DND-41 (cell line): Measurements from ENCODE around the gene SIPA1L3.

Source experiments
- ATAC-seq: fragments of 200-7000 bp; cut with Tn5 transposase; 3 replicates; pipeline ENCODE4 v1.9.1; 2021; ENCODE audit warnings: low read depth; ENCODE audit not compliant: insufficient read depth
- DNase-seq: peaks from one replicate; pipeline ENCODE4 v3.0.0-alpha.2; 2020
- H2AFZ ChIP-seq: 2 replicates; pipeline ENCODE4 v1.6.0; 2012; ENCODE audit warnings: low read depth, low read length
- H3K27ac ChIP-seq: 2 replicates; pipeline ENCODE4 v1.5.1; 2012; ENCODE audit warnings: low read length, inconsistent platforms
- H3K27me3 ChIP-seq: fragments of 200-600 bp; sonication (generic); 2 replicates; pipeline ENCODE4 v1.6.0; 2012; ENCODE audit warnings: low read length, mild to moderate bottlenecking, inconsistent platforms; ENCODE audit not compliant: insufficient read depth, poor library complexity
- H3K36me3 ChIP-seq: 2 replicates; pipeline ENCODE4 v1.5.1; 2012; ENCODE audit warnings: low read length, inconsistent platforms; ENCODE audit not compliant: insufficient read depth
- H3K4me1 ChIP-seq: 2 replicates; pipeline ENCODE4 v1.5.1; 2012; ENCODE audit warnings: mild to moderate bottlenecking, low read length; ENCODE audit not compliant: insufficient read depth
- H3K4me2 ChIP-seq: 2 replicates; pipeline ENCODE4 v1.6.0; 2012; ENCODE audit warnings: mild to moderate bottlenecking, moderate library complexity, low read length, inconsistent platforms; ENCODE audit not compliant: insufficient read depth
- H3K4me3 ChIP-seq, 2 experiments: fragments of 200-600 bp in 1 of 2; shearing (Covaris generic) in 1 of 2; 2 replicates each; pipeline ENCODE4 v1.5.1; 2012 to 2016; ENCODE audit warnings: inconsistent platforms in 2 of 2, low read length in 2 of 2, mild to moderate bottlenecking in 2 of 2, low read depth in 1 of 2, moderate library complexity in 1 of 2
- H3K79me2 ChIP-seq: 2 replicates; pipeline ENCODE4 v1.6.0; 2012; ENCODE audit warnings: low read length, inconsistent platforms; ENCODE audit not compliant: insufficient read depth
- H3K9ac ChIP-seq: 2 replicates; pipeline ENCODE4 v1.6.0; 2012; ENCODE audit warnings: low read depth, mild to moderate bottlenecking, inconsistent platforms, low read length, moderate library complexity
- H3K9me3 ChIP-seq: 2 replicates; pipeline ENCODE4 v1.5.1; 2012; ENCODE audit warnings: low read length, moderate library complexity, mild to moderate bottlenecking, inconsistent platforms; ENCODE audit not compliant: insufficient read depth, severe bottlenecking
- H4K20me1 ChIP-seq: 2 replicates; pipeline ENCODE4 v1.6.0; 2012; ENCODE audit warnings: low read length; ENCODE audit not compliant: insufficient read depth
- CTCF ChIP-seq: IDR thresholded peaks from 2 replicates; pipeline ENCODE4 v1.5.1; 2012; ENCODE audit warnings: borderline replicate concordance, low read length, moderate library complexity, mild to moderate bottlenecking; ENCODE audit not compliant: poor library complexity, severe bottlenecking; ENCODE audit errors: extremely low read depth
- EZH2 ChIP-seq: IDR thresholded peaks from 3 replicates; pipeline ENCODE4 v1.6.1; 2012; ENCODE audit warnings: borderline replicate concordance, low read depth, mild to moderate bottlenecking, moderate library complexity, low read length, inconsistent platforms; ENCODE audit not compliant: severe bottlenecking

Gene SIPA1L3

GRCh38 chr19:38142176-38143035 lies 235.4 kb downstream of the SIPA1L3 start:
- Histone ChIP-seq H2AFZ (no peak overlapping the region), H3K27ac (no peak overlapping the region)
- peak; percentile 73; the same call in 2 of the 3 replicates for ATAC-seq

GRCh38 chr19:38143847-38144246 lies 236.8 kb downstream of the SIPA1L3 start:
- no peak overlapping the region for H2AFZ ChIP-seq
- no peaks in the 10 kb centered on the region for H3K79me2 ChIP-seq
- no peaks in the 10 kb centered on the region for H4K20me1 ChIP-seq
- H3K9ac ChIP-seq = no peak overlapping the region
- TF ChIP-seq EZH2 = no peak
- peak; percentile 53 for TF ChIP-seq CTCF
- no peak overlapping the region for H3K4me2 ChIP-seq
- no peak for DNase-seq
- H3K36me3 ChIP-seq = peaks cover 5% of the 10 kb centered on the region; the same call in 1 of the 2 replicates
- no peak for ATAC-seq
- no peak overlapping the region for H3K4me3 ChIP-seq
- H3K4me1 ChIP-seq = no peaks in the 10 kb centered on the region
- H3K27ac ChIP-seq = no peak overlapping the region
- H3K9me3 ChIP-seq = no peaks in the 10 kb centered on the region
- no peaks in the 10 kb centered on the region for H3K27me3 ChIP-seq

More at GRCh38 chr19:38142176-38143035, 235.4 kb downstream of the SIPA1L3 start:
- Histone ChIP-seq H3K4me2 (no peak overlapping the region), H3K27me3 (no peaks in the 10 kb centered on the region), H3K36me3 (peaks cover 5% of the 10 kb centered on the region; the same call in 1 of the 2 replicates), H3K9me3 (no peaks in the 10 kb centered on the region), H4K20me1 (no peaks in the 10 kb centered on the region), H3K4me1 (no peaks in the 10 kb centered on the region), H3K4me3 (no peak overlapping the region), H3K9ac (no peak overlapping the region), H3K79me2 (no peaks in the 10 kb centered on the region)
- TF ChIP-seq EZH2 (no peak), CTCF (peak; percentile 78)
- peak; percentile 53 for DNase-seq

- Histone ChIP-seq H3K4me3 (no peak overlapping the region), H2AFZ (no peak overlapping the region), H3K27ac (no peak overlapping the region), H4K20me1 (no peaks in the 10 kb centered on the region), H3K4me2 (no peak overlapping the region), H3K27me3 (no peaks in the 10 kb centered on the region), H3K36me3 (peaks cover 5% of the 10 kb centered on the region; the same call in 1 of the 2 replicates), H3K79me2 (no peaks in the 10 kb centered on the region), H3K4me1 (no peaks in the 10 kb centered on the region), H3K9ac (no peak overlapping the region), H3K9me3 (no peaks in the 10 kb centered on the region)
- no peak for DNase-seq
- no peak for TF ChIP-seq EZH2
- TF ChIP-seq CTCF = no peak
- ATAC-seq = no peak
Measured at GRCh38 chr19:38144667-38145066, 237.7 kb downstream of the SIPA1L3 start.
